ENCODE results near the gene GRID2IP.
"Not testable (repeated sequence)": the region's sequence is repeated elsewhere in the genome, so short reads cannot be mapped to it uniquely, and the experiment has no call there.

The GRID2IP gene

GRCh38 chr7:6551016-6551511, at the start of gene GRID2IP:
Gene GRID2IP, minus strand, starts transcription at chr7:6551461. Its CDS starts 25 bp downstream, at chr7:6551436.
- peaks cover 11% of the 10 kb centered on the region for H3K4me1 Mint-ChIP-seq (ENCODE audit: low read depth)
- H3K27me3 Mint-ChIP-seq: no peaks in the 10 kb centered on the region

DNA sequence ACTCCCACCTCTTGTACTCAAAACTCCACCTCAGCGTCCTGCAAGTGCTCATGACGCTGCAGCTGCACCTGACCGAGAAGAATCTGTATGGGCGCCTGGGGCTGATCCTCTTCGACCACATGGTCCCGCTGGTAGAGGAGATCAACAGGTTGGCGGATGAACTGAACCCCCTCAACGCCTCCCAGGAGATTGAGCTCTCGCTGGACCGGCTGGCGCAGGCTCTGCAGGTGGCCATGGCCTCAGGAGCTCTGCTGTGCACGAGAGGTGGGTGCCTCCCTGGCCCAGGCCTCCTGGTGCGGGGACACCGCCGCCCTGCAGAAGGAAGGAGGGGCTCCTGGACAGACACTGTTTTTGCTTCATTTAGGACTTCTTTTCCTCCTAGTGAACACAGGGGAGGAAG, 48.8 kb upstream of the GRID2IP start:
- H3K27ac Mint-ChIP-seq: no peak overlapping the region
- no peaks in the 10 kb centered on the region for H3K36me3 Mint-ChIP-seq
- H3K4me1 Mint-ChIP-seq (ENCODE audit: low read depth): peaks cover 8% of the 10 kb centered on the region
- no peaks in the 10 kb centered on the region for H3K27me3 Mint-ChIP-seq
- no peak overlapping the region for H3K4me3 Mint-ChIP-seq
- H3K9me3 Mint-ChIP-seq (ENCODE audit: low read depth): no peaks in the 10 kb centered on the region

More at GRCh38 chr7:6551016-6551511, at the start of gene GRID2IP:
- no peak within 1 kb of the TSS for H3K27ac Mint-ChIP-seq
- H3K9me3 Mint-ChIP-seq (ENCODE audit: low read depth): no peaks in the 10 kb centered on the region
- no peak within 1 kb of the TSS for H3K4me3 Mint-ChIP-seq
- H3K36me3 Mint-ChIP-seq: no peaks in the 10 kb centered on the region

- Mint-ChIP-seq H3K27ac (peak overlapping the region; percentile 87), H3K9me3 (ENCODE audit: low read depth) (no peaks in the 10 kb centered on the region), H3K27me3 (no peaks in the 10 kb centered on the region), H3K36me3 (peaks cover 4% of the 10 kb centered on the region), H3K4me3 (peak overlapping the region; percentile 96), H3K4me1 (ENCODE audit: low read depth) (peaks cover 20% of the 10 kb centered on the region)
Measured at GRCh38 chr7:6590645-6591110, 39.4 kb upstream of the GRID2IP start.

DNA sequence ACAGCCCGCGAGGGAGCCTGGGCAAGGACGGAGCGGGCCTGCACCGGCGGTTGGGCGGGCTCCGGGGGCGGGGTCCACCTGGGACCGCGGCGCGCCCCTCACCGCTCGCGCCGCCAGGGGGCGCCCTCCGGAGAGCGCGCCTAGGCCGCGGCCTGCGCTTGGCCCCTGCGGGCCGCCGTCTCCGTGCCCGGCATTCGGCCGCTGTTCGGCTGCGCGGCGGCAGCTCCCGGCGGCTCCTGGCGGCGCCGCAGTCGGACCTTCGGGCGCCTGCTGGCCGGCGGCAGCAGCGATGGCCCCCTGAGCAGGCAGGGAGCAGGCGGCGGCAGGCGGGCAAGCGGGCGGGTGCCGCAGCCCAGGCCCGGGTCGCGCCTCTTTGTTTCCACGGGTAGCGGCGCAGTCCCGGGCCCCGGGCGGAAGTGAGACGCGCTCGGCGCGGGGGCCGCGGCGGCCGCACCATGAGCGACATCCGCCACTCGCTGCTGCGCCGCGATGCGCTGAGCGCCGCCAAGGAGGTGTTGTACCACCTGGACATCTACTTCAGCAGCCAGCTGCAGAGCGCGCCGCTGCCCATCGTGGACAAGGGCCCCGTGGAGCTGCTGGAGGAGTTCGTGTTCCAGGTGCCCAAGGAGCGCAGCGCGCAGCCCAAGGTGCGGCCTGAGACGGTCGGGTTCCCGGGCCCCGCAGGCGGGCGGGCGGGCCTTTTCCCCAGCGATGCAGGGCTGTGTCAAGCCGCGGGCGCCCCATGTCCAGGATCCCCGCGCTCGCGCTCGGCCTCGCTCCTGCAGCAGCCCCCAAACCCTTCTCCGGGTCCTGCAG, 38.8 kb upstream of the GRID2IP start, which contains the start of gene INTS15:
TSS of gene INTS15 (plus strand) at position 193 of the 816 bp plus-strand sequence. CDS start at position 456, 263 bp downstream.
- no peaks in the 10 kb centered on the region for H3K27me3 Mint-ChIP-seq

GRCh38 chr7:6589151-6589828, 38.0 kb upstream of the GRID2IP start:
- Mint-ChIP-seq H3K27ac (peak overlapping the region; percentile 77), H3K36me3 (peaks cover 4% of the 10 kb centered on the region), H3K9me3 (ENCODE audit: low read depth) (no peaks in the 10 kb centered on the region), H3K27me3 (no peaks in the 10 kb centered on the region), H3K4me3 (peak overlapping the region; percentile 77), H3K4me1 (ENCODE audit: low read depth) (peaks cover 19% of the 10 kb centered on the region)

More for the DNA sequence above, 38.8 kb upstream of the GRID2IP start, which contains the start of gene INTS15:
- peaks cover 19% of the 10 kb centered on the region for H3K4me1 Mint-ChIP-seq (ENCODE audit: low read depth)
- H3K27ac Mint-ChIP-seq: peak within 1 kb of the TSS; percentile 87
- H3K9me3 Mint-ChIP-seq (ENCODE audit: low read depth): no peaks in the 10 kb centered on the region
- H3K36me3 Mint-ChIP-seq: peaks cover 4% of the 10 kb centered on the region
- peak within 1 kb of the TSS; percentile 96 for H3K4me3 Mint-ChIP-seq

DNA sequence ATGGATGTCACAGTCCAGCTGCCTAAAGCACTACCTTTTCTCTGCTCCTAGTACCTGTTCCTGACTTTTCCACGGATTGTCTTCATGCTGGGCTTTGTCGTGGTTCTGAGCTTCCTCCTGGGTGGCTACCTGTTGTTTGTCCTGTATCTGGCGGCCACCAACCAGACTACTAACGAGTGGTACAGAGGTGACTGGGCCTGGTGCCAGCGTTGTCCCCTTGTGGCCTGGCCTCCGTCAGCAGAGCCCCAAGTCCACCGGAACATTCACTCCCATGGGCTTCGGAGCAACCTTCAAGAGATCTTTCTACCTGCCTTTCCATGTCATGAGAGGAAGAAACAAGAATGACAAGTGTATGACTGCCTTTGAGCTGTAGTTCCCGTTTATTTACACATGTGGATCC, 37.3 kb upstream of the GRID2IP start:
- Mint-ChIP-seq H3K27me3 (no peaks in the 10 kb centered on the region), H3K4me1 (ENCODE audit: low read depth) (peaks cover 18% of the 10 kb centered on the region), H3K27ac (peak overlapping the region; percentile 54), H3K9me3 (ENCODE audit: low read depth) (no peaks in the 10 kb centered on the region), H3K36me3 (peaks cover 4% of the 10 kb centered on the region), H3K4me3 (peak overlapping the region; percentile 77)

DNA sequence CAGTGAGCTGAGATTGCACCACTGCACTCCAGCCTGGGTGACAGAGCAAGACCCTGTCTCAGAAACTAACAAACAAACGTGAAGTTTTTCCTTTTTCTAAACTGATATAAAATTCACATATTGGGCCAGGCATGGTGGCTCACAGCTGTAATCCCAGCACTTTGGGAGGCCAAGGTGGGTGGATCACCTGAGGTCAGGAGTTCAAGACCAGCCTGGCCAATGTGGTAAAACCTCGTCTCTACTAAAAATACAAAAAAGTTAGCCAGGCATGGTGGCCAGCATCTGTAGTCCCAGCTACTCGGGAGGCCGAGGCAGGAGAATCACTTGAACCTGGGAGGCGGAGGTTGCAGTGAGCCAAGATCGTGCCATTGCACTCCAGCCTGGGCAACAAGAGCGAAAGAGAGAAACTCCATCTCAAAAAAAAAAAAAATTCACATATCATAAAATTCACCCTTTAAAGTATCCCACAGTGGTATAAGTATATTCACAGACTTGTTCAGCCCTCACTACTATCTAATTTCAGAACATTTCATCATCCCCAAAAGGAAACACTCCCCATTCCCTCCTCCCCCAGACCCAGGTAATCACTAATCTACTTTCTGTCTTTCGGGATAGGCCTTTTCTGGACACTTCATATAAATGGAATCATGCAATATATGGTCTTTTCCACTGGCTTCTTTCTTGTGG, 34.6 kb upstream of the GRID2IP start:
- H3K4me1 Mint-ChIP-seq (ENCODE audit: low read depth); H3K27me3 Mint-ChIP-seq; H3K36me3 Mint-ChIP-seq; H3K9me3 Mint-ChIP-seq (ENCODE audit: low read depth); H3K4me3 Mint-ChIP-seq; H3K27ac Mint-ChIP-seq: not testable (repeated sequence)

DNA sequence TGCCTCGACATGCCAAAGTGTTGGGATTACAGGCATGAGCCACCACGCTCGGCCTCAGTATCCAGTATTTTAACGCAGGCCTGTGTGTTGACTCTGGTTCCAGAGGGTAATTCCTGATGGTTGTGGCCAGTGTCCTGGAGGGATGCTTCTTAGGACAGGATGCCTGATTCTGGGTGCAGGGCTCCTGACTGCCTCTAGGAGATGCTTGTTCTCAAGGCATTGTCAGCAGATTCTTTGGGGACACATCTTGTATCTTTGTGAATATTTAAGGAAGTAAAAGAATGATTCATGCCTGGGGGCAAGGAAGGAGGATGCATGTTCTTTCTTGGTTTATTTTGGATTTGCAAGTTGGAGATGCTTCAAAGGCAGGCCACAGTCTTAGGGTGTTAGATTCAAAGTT, 28.2 kb upstream of the GRID2IP start:
- Mint-ChIP-seq H3K4me1 (ENCODE audit: low read depth) (peaks cover 13% of the 10 kb centered on the region), H3K9me3 (ENCODE audit: low read depth) (no peaks in the 10 kb centered on the region), H3K36me3 (peaks cover 7% of the 10 kb centered on the region), H3K27ac (peak overlapping the region; percentile 86), H3K4me3 (peak overlapping the region; percentile 87), H3K27me3 (no peaks in the 10 kb centered on the region)

GRCh38 chr7:6578114-6579084, 27.1 kb upstream of the GRID2IP start:
- Mint-ChIP-seq H3K27me3 (no peaks in the 10 kb centered on the region), H3K36me3 (peaks cover 7% of the 10 kb centered on the region), H3K9me3 (ENCODE audit: low read depth) (no peaks in the 10 kb centered on the region), H3K4me1 (ENCODE audit: low read depth) (peaks cover 13% of the 10 kb centered on the region), H3K4me3 (peak overlapping the region; percentile 87), H3K27ac (peak overlapping the region; percentile 86)

- H3K9me3 Mint-ChIP-seq (ENCODE audit: low read depth): no peaks in the 10 kb centered on the region
- H3K36me3 Mint-ChIP-seq: peaks cover 7% of the 10 kb centered on the region
- peak within 1 kb of the TSS; percentile 86 for H3K27ac Mint-ChIP-seq
- no peaks in the 10 kb centered on the region for H3K27me3 Mint-ChIP-seq
- peaks cover 13% of the 10 kb centered on the region for H3K4me1 Mint-ChIP-seq (ENCODE audit: low read depth)
- peak within 1 kb of the TSS; percentile 87 for H3K4me3 Mint-ChIP-seq
Measured at GRCh38 chr7:6577369-6578113, 26.3 kb upstream of the GRID2IP start, which contains the start of gene ZDHHC4. Gene ZDHHC4, plus strand, starts transcription at chr7:6577454. Its CDS starts 3,108 bp downstream, at chr7:6580562.

- not testable (repeated sequence) for H3K9me3 Mint-ChIP-seq (ENCODE audit: low read depth); H3K27me3 Mint-ChIP-seq; H3K36me3 Mint-ChIP-seq
- Mint-ChIP-seq H3K4me1 (ENCODE audit: low read depth) (peaks cover 13% of the 10 kb centered on the region), H3K27ac (peak overlapping the region; percentile 73), H3K4me3 (peak overlapping the region; percentile 78)
Measured at GRCh38 chr7:6576867-6577368, 25.7 kb upstream of the GRID2IP start.

- H3K4me3 Mint-ChIP-seq: peak overlapping the region; percentile 78
- peaks cover 6% of the 10 kb centered on the region for H3K36me3 Mint-ChIP-seq
- H3K27me3 Mint-ChIP-seq: no peaks in the 10 kb centered on the region
- no peaks in the 10 kb centered on the region for H3K9me3 Mint-ChIP-seq (ENCODE audit: low read depth)
- peak overlapping the region; percentile 70 for H3K27ac Mint-ChIP-seq
- peaks cover 13% of the 10 kb centered on the region for H3K4me1 Mint-ChIP-seq (ENCODE audit: low read depth)
Measured at GRCh38 chr7:6576024-6576866, 25.0 kb upstream of the GRID2IP start.
